Fibroblast of pulmonary artery (primary cell): Measurements from ENCODE around the gene SMIM1.

ENCODE experiments used
- DNase-seq: peaks from one replicate; pipeline ENCODE4 v3.0.0-alpha.2; 2010; ENCODE audit warnings: low read depth
- H3K4me3 ChIP-seq: replicated peaks from 2 replicates; pipeline ENCODE4 v1.5.1; 2011; ENCODE audit warnings: low read depth, mild to moderate bottlenecking, control low read depth, low read length, moderate library complexity
- CTCF ChIP-seq: IDR thresholded peaks from 2 replicates; pipeline ENCODE4 v1.5.1; 2011; ENCODE audit warnings: mild to moderate bottlenecking, control low read depth, low read length, inconsistent platforms; ENCODE audit errors: missing control alignments

Gene SMIM1

GRCh38 chr1:3783651-3784474 lies 11.3 kb downstream of the SMIM1 start:
- no peak for DNase-seq
- no peak overlapping the region for H3K4me3 ChIP-seq
- TF ChIP-seq CTCF: no peak

- no peak overlapping the region for H3K4me3 ChIP-seq
- TF ChIP-seq CTCF: no peak
- DNase-seq: no peak
Measured at GRCh38 chr1:3785045-3785444, 12.5 kb downstream of the SMIM1 start.

GRCh38 chr1:3785456-3786157 lies 13.1 kb downstream of the SMIM1 start:
- TF ChIP-seq CTCF: peak; percentile 34
- no peak overlapping the region for H3K4me3 ChIP-seq
- DNase-seq: peak; percentile 22

GRCh38 chr1:3786468-3787348 lies 14.2 kb downstream of the SMIM1 start:
- DNase-seq: no peak
- no peak for TF ChIP-seq CTCF
- no peak overlapping the region for H3K4me3 ChIP-seq

GRCh38 chr1:3787349-3787715 lies 14.8 kb downstream of the SMIM1 start:
- no peak overlapping the region for H3K4me3 ChIP-seq
- no peak for DNase-seq
- no peak for TF ChIP-seq CTCF

GRCh38 chr1:3787745-3788605 lies 15.4 kb downstream of the SMIM1 start:
- no peak for DNase-seq
- no peak overlapping the region for H3K4me3 ChIP-seq
- TF ChIP-seq CTCF: no peak
